Neural progenitor cell (in vitro differentiated cells): ENCODE data around the gene ITGA8.

Experiments used
- CTCF ChIP-seq: fragments of 200-600 bp; sonication (generic); IDR thresholded peaks from 2 replicates; pipeline ENCODE4 v1.5.1; 2017; ENCODE audit warnings: antibody characterized with exemption, mild to moderate bottlenecking
- EZH2phosphoT487 ChIP-seq: fragments of 200-600 bp; sonication (generic); IDR thresholded peaks from 2 replicates; pipeline ENCODE4 v1.6.1; 2017; ENCODE audit warnings: antibody characterized with exemption

GRCh38 chr10:15543994-15544393 lies 175.7 kb downstream of the ITGA8 start:
- no peak for TF ChIP-seq EZH2phosphoT487
- TF ChIP-seq CTCF: no peak
